Lung (tissue), 12 donors: ENCODE data around the gene MTHFD2L. TPM values are rescaled to one million over a fixed set of nuclear protein-coding genes. Genes with fewer than 3 reads are reported as not detected.

Experiments
- ATAC-seq: fragments of 200-7000 bp; cut with Tn5 transposase; one replicate; pipeline ENCODE4 v1.9.1; 2020; ENCODE audit warnings: moderate number of reproducible peaks; ENCODE audit not compliant: insufficient read depth, low FRiP score
- DNase-seq, 3 donors: peaks; one replicate each; pipeline ENCODE4 v3.0.0-alpha.2; 2013 to 2017
- H3K27ac ChIP-seq, 2 donors: one replicate each; pipeline ENCODE4 v1.5.1; 2013; ENCODE audit warnings: mild to moderate bottlenecking in 2 of 2, moderate library complexity in 2 of 2, control low read depth in 1 of 2, inconsistent platforms in 1 of 2, low read depth in 1 of 2, low read length in 1 of 2
- H3K27me3 ChIP-seq, 3 donors: one replicate each; pipeline ENCODE4 v1.5.1; 2013; ENCODE audit warnings: low read length in 2 of 3; ENCODE audit not compliant: control insufficient read depth in 3 of 3, insufficient read depth in 3 of 3
- H3K36me3 ChIP-seq, 4 donors: one replicate each; pipeline ENCODE4 v1.5.1; 2013; ENCODE audit warnings: low read length in 4 of 4, mild to moderate bottlenecking in 1 of 4, moderate library complexity in 1 of 4; ENCODE audit not compliant: control insufficient read depth in 4 of 4, insufficient read depth in 4 of 4
- H3K4me1 ChIP-seq, 5 donors: one replicate each; pipeline ENCODE4 v1.5.1; 2013; ENCODE audit warnings: low read length in 5 of 5, mild to moderate bottlenecking in 2 of 5, moderate library complexity in 1 of 5; ENCODE audit not compliant: control insufficient read depth in 5 of 5, insufficient read depth in 5 of 5
- H3K4me3 ChIP-seq: one replicate; pipeline ENCODE4 v1.5.1; 2013; ENCODE audit warnings: mild to moderate bottlenecking, control low read depth, moderate library complexity
- H3K9ac ChIP-seq, 2 donors: one replicate each; pipeline ENCODE4 v1.5.1; 2013; ENCODE audit warnings: low read length in 2 of 2, control low read depth in 1 of 2; ENCODE audit not compliant: insufficient read depth in 1 of 2
- H3K9me3 ChIP-seq, 4 donors: one replicate each; pipeline ENCODE4 v1.5.1; 2013; ENCODE audit warnings: low read length in 3 of 4, mild to moderate bottlenecking in 1 of 4, moderate library complexity in 1 of 4; ENCODE audit not compliant: control insufficient read depth in 4 of 4, insufficient read depth in 3 of 4
- WGBS, 2 donors: extraction: QIAGEN DNeasy Blood & Tissue Kit; methylation state at CpG; one replicate each; pipeline ENCODE4 v1.1.7; 2013; 5-methylcytosine and 5-hydroxymethylcytosine counted together
- polyA plus RNA-seq, 2 donors: library from polyadenylated mRNA; stranded (reverse); fragments of 200-250 nt; gene quantifications; one replicate each; pipeline ENCODE4 v1.2.1, GENCODE V29; 2013
- total RNA-seq, 2 donors: library from RNA; depleted of rRNA in 1 of 2; stranded (reverse); fragments of >200 nt in 1 of 2; gene quantifications; one replicate each; pipeline ENCODE4 v1.2.1, GENCODE V29; 2014 to 2021
- TF ChIP-seq, protein P1 (sequence below): IDR thresholded peaks from 2 replicates; pipeline ENCODE4 v1.5.1; 2012; ENCODE audit warnings: mild to moderate bottlenecking; ENCODE audit errors: control extremely low read depth, extremely low read depth
- donor health status: control.
- donor health status: control.
- donor health status: Bipolar disorder and iron deficiency.
- donor health status: healthy.
- donor health status: DM: yes; HTN: yes; CAD: no.

MTHFD2L gene
- total and polyA plus RNA-seq, 4 donors = 11.9 to 32.1 (median 15.4) TPM

- Histone ChIP-seq H3K27ac (no peak within 1 kb of the TSS), H3K9ac (no peak within 1 kb of the TSS), H3K9me3 (no peaks in the 10 kb centered on the region), H3K4me3 (no peak within 1 kb of the TSS), H3K36me3 (no peaks in the 10 kb centered on the region), H3K27me3 (peaks cover 0 to 2% (median 0%) of the 10 kb centered on the region in 3 donors), H3K4me1 (no peaks in the 10 kb centered on the region)
- ATAC-seq = no peak
- TF ChIP-seq, protein P1, sequence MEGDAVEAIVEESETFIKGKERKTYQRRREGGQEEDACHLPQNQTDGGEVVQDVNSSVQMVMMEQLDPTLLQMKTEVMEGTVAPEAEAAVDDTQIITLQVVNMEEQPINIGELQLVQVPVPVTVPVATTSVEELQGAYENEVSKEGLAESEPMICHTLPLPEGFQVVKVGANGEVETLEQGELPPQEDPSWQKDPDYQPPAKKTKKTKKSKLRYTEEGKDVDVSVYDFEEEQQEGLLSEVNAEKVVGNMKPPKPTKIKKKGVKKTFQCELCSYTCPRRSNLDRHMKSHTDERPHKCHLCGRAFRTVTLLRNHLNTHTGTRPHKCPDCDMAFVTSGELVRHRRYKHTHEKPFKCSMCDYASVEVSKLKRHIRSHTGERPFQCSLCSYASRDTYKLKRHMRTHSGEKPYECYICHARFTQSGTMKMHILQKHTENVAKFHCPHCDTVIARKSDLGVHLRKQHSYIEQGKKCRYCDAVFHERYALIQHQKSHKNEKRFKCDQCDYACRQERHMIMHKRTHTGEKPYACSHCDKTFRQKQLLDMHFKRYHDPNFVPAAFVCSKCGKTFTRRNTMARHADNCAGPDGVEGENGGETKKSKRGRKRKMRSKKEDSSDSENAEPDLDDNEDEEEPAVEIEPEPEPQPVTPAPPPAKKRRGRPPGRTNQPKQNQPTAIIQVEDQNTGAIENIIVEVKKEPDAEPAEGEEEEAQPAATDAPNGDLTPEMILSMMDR = no peak
- WGBS, 2 donors = 51 to 57% methylated on average over 5 of the region's 5 CpGs
- no peak for DNase-seq
These were observed 150.3 kb downstream of the MTHFD2L start, which contains the start of gene EPGN for GRCh38 chr4:74308215-74308614. EPGN (plus strand) TSS chr4:74308470; CDS start chr4:74308534, 64 bp downstream.

- no peak for DNase-seq
- H3K36me3 ChIP-seq = no peaks in the 10 kb centered on the region
- no peak overlapping the region for H3K4me3 ChIP-seq
- H3K9me3 ChIP-seq = no peaks in the 10 kb centered on the region
- no peak for ATAC-seq
- no peaks in the 10 kb centered on the region for H3K4me1 ChIP-seq
- H3K9ac ChIP-seq = no peak overlapping the region
- H3K27ac ChIP-seq = no peak overlapping the region
- TF ChIP-seq, protein P1 = no peak
- H3K27me3 ChIP-seq = peaks cover 0 to 2% (median 0%) of the 10 kb centered on the region in 3 donors
These were observed 151.3 kb downstream of the MTHFD2L start for GRCh38 chr4:74309223-74309622.

DNA sequence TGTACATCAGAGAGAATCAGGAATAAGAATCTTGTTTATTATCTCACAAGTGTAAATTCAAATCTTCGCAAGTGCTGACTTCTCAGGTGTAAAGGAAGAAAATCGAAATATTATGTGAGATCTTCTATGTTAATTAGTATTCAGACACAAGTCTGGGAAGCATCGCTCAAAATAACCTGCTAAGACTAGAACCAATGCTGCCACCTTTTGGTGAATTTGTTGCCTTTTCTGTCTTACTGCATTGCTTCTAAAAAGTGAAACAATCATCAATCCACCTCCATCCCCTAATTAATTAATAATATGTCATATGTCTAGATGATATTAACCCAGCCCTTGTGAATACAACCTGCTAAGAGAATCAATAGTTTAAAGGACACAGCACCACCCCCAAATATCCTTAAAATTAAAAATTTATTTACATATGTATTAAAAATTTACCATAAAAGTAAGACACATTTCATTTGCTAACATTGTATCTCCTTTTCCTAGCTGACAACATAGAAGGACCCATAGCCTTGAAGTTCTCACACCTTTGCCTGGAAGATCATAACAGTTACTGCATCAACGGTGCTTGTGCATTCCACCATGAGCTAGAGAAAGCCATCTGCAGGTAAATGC lies 153.9 kb downstream of the MTHFD2L start:
- H3K4me1 ChIP-seq = no peaks in the 10 kb centered on the region
- no peaks in the 10 kb centered on the region for H3K27me3 ChIP-seq
- H3K9ac ChIP-seq = no peak overlapping the region
- TF ChIP-seq, protein P1 = peak; percentile 42
- H3K36me3 ChIP-seq = no peaks in the 10 kb centered on the region
- H3K27ac ChIP-seq = no peak overlapping the region
- ATAC-seq (no peak), DNase-seq (peak in 2 of 3 donors; percentile 56 to 74)
- 29 to 39% methylated on average over 4 of the region's 4 CpGs for WGBS, 2 donors
- no peak overlapping the region for H3K4me3 ChIP-seq
- H3K9me3 ChIP-seq = no peaks in the 10 kb centered on the region

GRCh38 chr4:74314329-74314728 lies 156.4 kb downstream of the MTHFD2L start:
- WGBS, 2 donors = 94 to 99% methylated on average over 2 of the region's 2 CpGs
- DNase-seq (no peak), ATAC-seq (no peak)
- no peaks in the 10 kb centered on the region for H3K4me1 ChIP-seq
- TF ChIP-seq, protein P1 = no peak
- no peaks in the 10 kb centered on the region for H3K27me3 ChIP-seq
- no peaks in the 10 kb centered on the region for H3K36me3 ChIP-seq
- no peak overlapping the region for H3K9ac ChIP-seq
- H3K4me3 ChIP-seq = no peak overlapping the region
- no peaks in the 10 kb centered on the region for H3K9me3 ChIP-seq
- H3K27ac ChIP-seq = no peak overlapping the region
